Measurements from ENCODE around the gene RALGPS1.

Gene RALGPS1

DNA sequence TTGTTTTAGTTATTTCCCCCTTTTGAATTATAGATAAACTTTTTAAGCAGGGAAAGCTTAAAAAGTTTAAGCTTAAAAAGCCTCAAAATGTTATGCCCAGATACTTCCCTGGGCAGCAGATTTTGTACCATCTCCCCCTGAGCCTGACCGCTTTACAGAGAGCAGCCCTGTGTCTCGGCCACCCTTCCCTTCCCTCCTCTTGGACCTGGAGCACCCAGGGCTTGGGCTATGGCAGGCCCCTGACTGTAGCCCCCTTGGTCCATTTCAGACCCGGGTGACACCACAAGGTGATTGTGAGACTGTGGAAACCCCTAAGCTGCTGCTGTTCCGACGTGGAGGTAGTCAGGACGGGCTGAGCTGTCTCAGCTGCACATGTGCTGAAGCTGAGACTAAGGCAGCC lies 97.7 kb downstream of the RALGPS1 start:
- H3K4me1 ChIP-seq (ENCODE audit: control insufficient read depth, insufficient read depth, low read length): peaks cover 4% of the 10 kb centered on the region; the same call in 1 of the 2 replicates
- H3K36me3 ChIP-seq (ENCODE audit: control insufficient read depth in 2 of 2, insufficient read depth in 1 of 2, low read length in 2 of 2): no peaks in the 10 kb centered on the region
- POLR2A ChIA-PET: no interaction called here
- H3K4me3 ChIP-seq (ENCODE audit: low read depth, low read length): no peak overlapping the region
- H3K27ac ChIP-seq (ENCODE audit: extremely low read depth, low read depth, low read length): no peak overlapping the region
- CTCF ChIA-PET: interaction anchor here (1.6 kb wide), 1 partner anchor 13 kb away, joined by 5 read pairs; no protein-coding TSS in a partner anchor
- no peaks in the 10 kb centered on the region for H3K9me3 ChIP-seq (ENCODE audit: control insufficient read depth, insufficient read depth, low read depth, low read length)
- TF ChIP-seq SCRT1 (tag by site-specific recombination; IDR thresholded peaks at IDR 0.05; ENCODE audit: borderline replicate concordance): no peak
- TF ChIP-seq, protein P1, sequence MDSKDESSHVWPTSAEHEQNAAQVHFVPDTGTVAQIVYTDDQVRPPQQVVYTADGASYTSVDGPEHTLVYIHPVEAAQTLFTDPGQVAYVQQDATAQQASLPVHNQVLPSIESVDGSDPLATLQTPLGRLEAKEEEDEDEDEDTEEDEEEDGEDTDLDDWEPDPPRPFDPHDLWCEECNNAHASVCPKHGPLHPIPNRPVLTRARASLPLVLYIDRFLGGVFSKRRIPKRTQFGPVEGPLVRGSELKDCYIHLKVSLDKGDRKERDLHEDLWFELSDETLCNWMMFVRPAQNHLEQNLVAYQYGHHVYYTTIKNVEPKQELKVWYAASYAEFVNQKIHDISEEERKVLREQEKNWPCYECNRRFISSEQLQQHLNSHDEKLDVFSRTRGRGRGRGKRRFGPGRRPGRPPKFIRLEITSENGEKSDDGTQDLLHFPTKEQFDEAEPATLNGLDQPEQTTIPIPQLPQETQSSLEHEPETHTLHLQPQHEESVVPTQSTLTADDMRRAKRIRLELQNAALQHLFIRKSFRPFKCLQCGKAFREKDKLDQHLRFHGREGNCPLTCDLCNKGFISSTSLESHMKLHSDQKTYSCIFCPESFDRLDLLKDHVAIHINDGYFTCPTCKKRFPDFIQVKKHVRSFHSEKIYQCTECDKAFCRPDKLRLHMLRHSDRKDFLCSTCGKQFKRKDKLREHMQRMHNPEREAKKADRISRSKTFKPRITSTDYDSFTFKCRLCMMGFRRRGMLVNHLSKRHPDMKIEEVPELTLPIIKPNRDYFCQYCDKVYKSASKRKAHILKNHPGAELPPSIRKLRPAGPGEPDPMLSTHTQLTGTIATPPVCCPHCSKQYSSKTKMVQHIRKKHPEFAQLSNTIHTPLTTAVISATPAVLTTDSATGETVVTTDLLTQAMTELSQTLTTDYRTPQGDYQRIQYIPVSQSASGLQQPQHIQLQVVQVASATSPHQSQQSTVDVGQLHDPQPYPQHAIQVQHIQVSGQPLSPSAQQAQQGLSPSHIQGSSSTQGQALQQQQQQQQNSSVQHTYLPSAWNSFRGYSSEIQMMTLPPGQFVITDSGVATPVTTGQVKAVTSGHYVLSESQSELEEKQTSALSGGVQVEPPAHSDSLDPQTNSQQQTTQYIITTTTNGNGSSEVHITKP (tag by site-specific recombination; IDR thresholded peaks at IDR 0.05): no peak
- no peak for TF ChIP-seq ZNF529 (tag by site-specific recombination; IDR thresholded peaks at IDR 0.05; ENCODE audit: insufficient replicate concordance)
- no peak for TF ChIP-seq PRDM4 (tag by site-specific recombination; IDR thresholded peaks at IDR 0.05)

DNA sequence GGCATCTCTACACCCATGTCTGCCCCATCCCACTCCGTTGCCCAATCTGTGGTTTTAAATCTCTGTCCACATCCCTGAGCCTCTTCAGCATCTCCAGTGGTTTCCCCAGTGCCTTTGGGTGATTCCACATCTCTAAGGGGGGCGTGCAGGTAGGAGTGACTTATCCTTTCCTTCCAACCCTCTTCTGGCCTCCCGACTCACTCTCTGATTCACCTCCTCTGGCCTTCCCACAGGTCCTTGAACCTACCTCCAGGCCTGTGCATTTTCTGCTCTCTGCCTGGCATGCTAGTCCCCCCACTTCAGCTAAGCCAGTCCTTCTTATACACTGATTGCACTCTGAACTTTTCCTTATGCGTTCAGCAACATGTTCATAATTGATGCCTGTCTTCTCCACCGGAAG lies 99.0 kb downstream of the RALGPS1 start:
- no peaks in the 10 kb centered on the region for H3K9me3 ChIP-seq (ENCODE audit: control insufficient read depth, insufficient read depth, low read depth, low read length)
- no peak for TF ChIP-seq ZNF521 (tag by site-specific recombination; IDR thresholded peaks at IDR 0.05)
- TF ChIP-seq ZNF530 (tag by site-specific recombination; IDR thresholded peaks at IDR 0.05; ENCODE audit: low read depth): no peak
- TF ChIP-seq ZNF768 (tag by site-specific recombination; IDR thresholded peaks at IDR 0.05): no peak
- no peak for TF ChIP-seq TRIM28 (IDR thresholded peaks at IDR 0.05; ENCODE audit: borderline replicate concordance, low read length)
- TF ChIP-seq ZNF140 (tag by site-specific recombination; IDR thresholded peaks at IDR 0.05): no peak
- no peak for TF ChIP-seq ZNF658 (tag by site-specific recombination; IDR thresholded peaks at IDR 0.05)
- no peak for TF ChIP-seq ZNF660 (tag by site-specific recombination; IDR thresholded peaks at IDR 0.05)
- TF ChIP-seq REPIN1 (tag by site-specific recombination; IDR thresholded peaks at IDR 0.05; ENCODE audit: low read depth): no peak
- TF ChIP-seq ZFP41 (tag by site-specific recombination; IDR thresholded peaks at IDR 0.05; ENCODE audit: borderline replicate concordance): no peak
- TF ChIP-seq ZNF354C (tag by site-specific recombination; IDR thresholded peaks at IDR 0.05; ENCODE audit: borderline replicate concordance, low read depth): no peak
- TF ChIP-seq, protein P2, sequence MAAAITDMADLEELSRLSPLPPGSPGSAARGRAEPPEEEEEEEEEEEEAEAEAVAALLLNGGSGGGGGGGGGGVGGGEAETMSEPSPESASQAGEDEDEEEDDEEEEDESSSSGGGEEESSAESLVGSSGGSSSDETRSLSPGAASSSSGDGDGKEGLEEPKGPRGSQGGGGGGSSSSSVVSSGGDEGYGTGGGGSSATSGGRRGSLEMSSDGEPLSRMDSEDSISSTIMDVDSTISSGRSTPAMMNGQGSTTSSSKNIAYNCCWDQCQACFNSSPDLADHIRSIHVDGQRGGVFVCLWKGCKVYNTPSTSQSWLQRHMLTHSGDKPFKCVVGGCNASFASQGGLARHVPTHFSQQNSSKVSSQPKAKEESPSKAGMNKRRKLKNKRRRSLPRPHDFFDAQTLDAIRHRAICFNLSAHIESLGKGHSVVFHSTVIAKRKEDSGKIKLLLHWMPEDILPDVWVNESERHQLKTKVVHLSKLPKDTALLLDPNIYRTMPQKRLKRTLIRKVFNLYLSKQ (tag by site-specific recombination; IDR thresholded peaks at IDR 0.05; ENCODE audit: borderline replicate concordance): no peak
- TF ChIP-seq ZBTB26 (tag by site-specific recombination; optimal IDR thresholded peaks at IDR 0.05): no peak
- TF ChIP-seq, protein P3, sequence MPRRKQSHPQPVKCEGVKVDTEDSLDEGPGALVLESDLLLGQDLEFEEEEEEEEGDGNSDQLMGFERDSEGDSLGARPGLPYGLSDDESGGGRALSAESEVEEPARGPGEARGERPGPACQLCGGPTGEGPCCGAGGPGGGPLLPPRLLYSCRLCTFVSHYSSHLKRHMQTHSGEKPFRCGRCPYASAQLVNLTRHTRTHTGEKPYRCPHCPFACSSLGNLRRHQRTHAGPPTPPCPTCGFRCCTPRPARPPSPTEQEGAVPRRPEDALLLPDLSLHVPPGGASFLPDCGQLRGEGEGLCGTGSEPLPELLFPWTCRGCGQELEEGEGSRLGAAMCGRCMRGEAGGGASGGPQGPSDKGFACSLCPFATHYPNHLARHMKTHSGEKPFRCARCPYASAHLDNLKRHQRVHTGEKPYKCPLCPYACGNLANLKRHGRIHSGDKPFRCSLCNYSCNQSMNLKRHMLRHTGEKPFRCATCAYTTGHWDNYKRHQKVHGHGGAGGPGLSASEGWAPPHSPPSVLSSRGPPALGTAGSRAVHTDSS (tag by site-specific recombination; IDR thresholded peaks at IDR 0.05): no peak
- POLR2A ChIA-PET: interaction anchor here (0.5 kb wide), 1 partner anchor 985 kb away, joined by 3 read pairs; no protein-coding TSS in a partner anchor
- H3K36me3 ChIP-seq (ENCODE audit: control insufficient read depth in 2 of 2, insufficient read depth in 1 of 2, low read length in 2 of 2): no peaks in the 10 kb centered on the region
- CTCF ChIA-PET: interaction anchor here (0.7 kb wide), 1 partner anchor 121 kb away, joined by 3 read pairs; no protein-coding TSS in a partner anchor
- peaks cover 4% of the 10 kb centered on the region; the same call in 1 of the 2 replicates for H3K4me1 ChIP-seq (ENCODE audit: control insufficient read depth, insufficient read depth, low read length)
- H3K4me3 ChIP-seq (ENCODE audit: low read depth, low read length): no peak overlapping the region
- H3K27ac ChIP-seq (ENCODE audit: extremely low read depth, low read depth, low read length): no peak overlapping the region
